ENCODE data around the gene OXCT2. TPM values are rescaled to one million over a fixed set of nuclear protein-coding genes. Genes with fewer than 3 reads are reported as not detected.
"Not testable (repeated sequence)": the region's sequence is repeated elsewhere in the genome, so short reads cannot be mapped to it uniquely, and the experiment has no call there.

Gene OXCT2
- total and polyA plus RNA-seq, 2 experiments from 2014 or later: 0.25 to 1.8 TPM

GRCh38 chr1:39777306-39777705, 6.2 kb upstream of the OXCT2 start:
- DNase-seq (ENCODE audit: low spot score): no peak
- 72% methylated on average over 4 of the region's 4 CpGs for WGBS (ENCODE audit: low lambda C conversion rate, missing lambda C conversion rate)
- no peaks in the 10 kb centered on the region for H3K9me3 ChIP-seq (ENCODE audit: low read depth)

GRCh38 chr1:39776886-39777285, 5.7 kb upstream of the OXCT2 start:
- Histone ChIP-seq H3K9me2 (replicated peaks; ENCODE audit: insufficient read depth) (no peaks in the 10 kb centered on the region), H3K36me3 (replicated peaks; ENCODE audit: insufficient read depth, low read depth) (no peaks in the 10 kb centered on the region), H3K27ac (no peak overlapping the region), H4K20me1 (ENCODE audit: insufficient read depth, poor library complexity, severe bottlenecking) (no peaks in the 10 kb centered on the region), H3K79me2 (no peaks in the 10 kb centered on the region), H3K9me3 (ENCODE audit: low read depth) (no peaks in the 10 kb centered on the region), H3K27me3 (no peaks in the 10 kb centered on the region), H3K4me1 (ENCODE audit: insufficient read depth) (no peaks in the 10 kb centered on the region), H2AFZ (no peak overlapping the region), H3K4me3 (no peak overlapping the region), H3K4me2 (no peak overlapping the region)
- 79% methylated on average over 4 of the region's 4 CpGs for WGBS (ENCODE audit: low lambda C conversion rate, missing lambda C conversion rate)
- no peak for DNase-seq (ENCODE audit: low spot score)
- TF ChIP-seq CTCF (IDR thresholded peaks at IDR 0.05; ENCODE audit: poor library complexity) (no peak), EZH2phosphoT487 (IDR thresholded peaks at IDR 0.05; ENCODE audit: low read depth, severe bottlenecking, unreplicated experiment) (no peak), EZH2 (IDR thresholded peaks at IDR 0.05; ENCODE audit: borderline replicate concordance) (no peak)

More at GRCh38 chr1:39777306-39777705, 6.2 kb upstream of the OXCT2 start:
- H3K4me2 ChIP-seq: no peak overlapping the region
- no peak overlapping the region for H2AFZ ChIP-seq
- H3K79me2 ChIP-seq: no peaks in the 10 kb centered on the region
- no peaks in the 10 kb centered on the region for H3K27me3 ChIP-seq
- H3K27ac ChIP-seq: no peak overlapping the region
- H4K20me1 ChIP-seq (ENCODE audit: insufficient read depth, poor library complexity, severe bottlenecking): no peaks in the 10 kb centered on the region
- H3K4me3 ChIP-seq: no peak overlapping the region
- no peaks in the 10 kb centered on the region for H3K4me1 ChIP-seq (ENCODE audit: insufficient read depth)
- TF ChIP-seq EZH2 (IDR thresholded peaks at IDR 0.05; ENCODE audit: borderline replicate concordance) (no peak), EZH2phosphoT487 (IDR thresholded peaks at IDR 0.05; ENCODE audit: low read depth, severe bottlenecking, unreplicated experiment) (no peak), CTCF (IDR thresholded peaks at IDR 0.05; ENCODE audit: poor library complexity) (no peak)
- H3K9me2 ChIP-seq (replicated peaks; ENCODE audit: insufficient read depth): no peaks in the 10 kb centered on the region
- H3K36me3 ChIP-seq (replicated peaks; ENCODE audit: insufficient read depth, low read depth): no peaks in the 10 kb centered on the region

- Histone ChIP-seq H3K4me2 (no peak overlapping the region), H2AFZ (no peak overlapping the region), H3K4me1 (ENCODE audit: insufficient read depth) (no peaks in the 10 kb centered on the region), H4K20me1 (ENCODE audit: insufficient read depth, poor library complexity, severe bottlenecking) (no peaks in the 10 kb centered on the region), H3K79me2 (no peaks in the 10 kb centered on the region), H3K9me2 (replicated peaks; ENCODE audit: insufficient read depth) (no peaks in the 10 kb centered on the region), H3K9me3 (ENCODE audit: low read depth) (no peaks in the 10 kb centered on the region), H3K36me3 (replicated peaks; ENCODE audit: insufficient read depth, low read depth) (no peaks in the 10 kb centered on the region), H3K4me3 (no peak overlapping the region), H3K27me3 (no peaks in the 10 kb centered on the region), H3K27ac (no peak overlapping the region)
- 85% methylated on average over 12 of the region's 12 CpGs for WGBS (ENCODE audit: low lambda C conversion rate, missing lambda C conversion rate)
- DNase-seq (ENCODE audit: low spot score): no peak
- TF ChIP-seq EZH2 (IDR thresholded peaks at IDR 0.05; ENCODE audit: borderline replicate concordance) (no peak), CTCF (IDR thresholded peaks at IDR 0.05; ENCODE audit: poor library complexity) (no peak), EZH2phosphoT487 (IDR thresholded peaks at IDR 0.05; ENCODE audit: low read depth, severe bottlenecking, unreplicated experiment) (no peak)
Observed at GRCh38 chr1:39776400-39776713, 5.2 kb upstream of the OXCT2 start.

GRCh38 chr1:39775676-39776399, 4.7 kb upstream of the OXCT2 start:
- not testable (repeated sequence) for H3K4me2 ChIP-seq; DNase-seq (ENCODE audit: low spot score); H2AFZ ChIP-seq; H4K20me1 ChIP-seq (ENCODE audit: insufficient read depth, poor library complexity, severe bottlenecking); H3K27me3 ChIP-seq; H3K4me3 ChIP-seq; H3K4me1 ChIP-seq (ENCODE audit: insufficient read depth); H3K9me2 ChIP-seq (replicated peaks; ENCODE audit: insufficient read depth); H3K79me2 ChIP-seq; H3K9me3 ChIP-seq (ENCODE audit: low read depth); H3K27ac ChIP-seq; H3K36me3 ChIP-seq (replicated peaks; ENCODE audit: insufficient read depth, low read depth)
- WGBS (ENCODE audit: low lambda C conversion rate, missing lambda C conversion rate): 87% methylated on average over 9 of the region's 20 CpGs

- WGBS (ENCODE audit: low lambda C conversion rate, missing lambda C conversion rate): 71% methylated on average over 11 of the region's 11 CpGs
- H3K4me2 ChIP-seq, H3K4me3 ChIP-seq: not testable (repeated sequence)
Observed at GRCh38 chr1:39775141-39775540, 4.0 kb upstream of the OXCT2 start.

GRCh38 chr1:39773369-39773979, 2.3 kb upstream of the OXCT2 start:
- not testable (repeated sequence) for H3K4me3 ChIP-seq; H3K9me2 ChIP-seq (replicated peaks; ENCODE audit: insufficient read depth); H3K27ac ChIP-seq; DNase-seq (ENCODE audit: low spot score); H3K79me2 ChIP-seq; H3K4me2 ChIP-seq; H3K36me3 ChIP-seq (replicated peaks; ENCODE audit: insufficient read depth, low read depth); H3K27me3 ChIP-seq; H4K20me1 ChIP-seq (ENCODE audit: insufficient read depth, poor library complexity, severe bottlenecking); H3K4me1 ChIP-seq (ENCODE audit: insufficient read depth); H3K9me3 ChIP-seq (ENCODE audit: low read depth); H2AFZ ChIP-seq
- no CpG with 5 or more reads among the region's 23 CpGs for WGBS (ENCODE audit: low lambda C conversion rate, missing lambda C conversion rate)

More at GRCh38 chr1:39775141-39775540, 4.0 kb upstream of the OXCT2 start:
- not testable (repeated sequence) for H3K4me1 ChIP-seq (ENCODE audit: insufficient read depth); H3K79me2 ChIP-seq; H3K27ac ChIP-seq; H3K27me3 ChIP-seq; H3K9me2 ChIP-seq (replicated peaks; ENCODE audit: insufficient read depth); H3K36me3 ChIP-seq (replicated peaks; ENCODE audit: insufficient read depth, low read depth); H2AFZ ChIP-seq; H3K9me3 ChIP-seq (ENCODE audit: low read depth); H4K20me1 ChIP-seq (ENCODE audit: insufficient read depth, poor library complexity, severe bottlenecking)
- DNase-seq (ENCODE audit: low spot score): peak; percentile 41
